GDM1 (cell line): ENCODE data around the gene ZDHHC4.

Experiments used
- DNase-seq: peaks from one replicate; lab custom pipeline; 2025; lab: John Stamatoyannopoulos, UW

ZDHHC4 gene

GRCh38 chr7:6577369-6578113 is at the start of gene ZDHHC4:
Gene ZDHHC4 (plus strand): TSS chr7:6577454. CDS start chr7:6580562, 3,108 bp downstream.
- DNase-seq: peak; percentile 88

GRCh38 chr7:6528401-6529130 is 48.7 kb upstream of the ZDHHC4 start:
- no peak for DNase-seq

- DNase-seq: no peak
Measured at GRCh38 chr7:6529643-6530042, 47.6 kb upstream of the ZDHHC4 start.

GRCh38 chr7:6530626-6531491 is 46.4 kb upstream of the ZDHHC4 start:
- DNase-seq: no peak

GRCh38 chr7:6531492-6532279 is 45.6 kb upstream of the ZDHHC4 start:
- no peak for DNase-seq

- DNase-seq: no peak
Measured at GRCh38 chr7:6532516-6532915, 44.7 kb upstream of the ZDHHC4 start.

- peak; percentile 14 for DNase-seq
Measured at GRCh38 chr7:6533893-6534495, 43.3 kb upstream of the ZDHHC4 start.

- DNase-seq: no peak
Measured at GRCh38 chr7:6536262-6537260, 40.7 kb upstream of the ZDHHC4 start.

GRCh38 chr7:6542368-6542767 is 34.9 kb upstream of the ZDHHC4 start:
- no peak for DNase-seq

- no peak for DNase-seq
Measured at GRCh38 chr7:6545398-6546126, 31.7 kb upstream of the ZDHHC4 start.

GRCh38 chr7:6546498-6547251 is 30.6 kb upstream of the ZDHHC4 start:
- DNase-seq: no peak

- no peak for DNase-seq
Measured at GRCh38 chr7:6547400-6547799, 29.9 kb upstream of the ZDHHC4 start.

GRCh38 chr7:6551016-6551511 is 26.2 kb upstream of the ZDHHC4 start, which contains the start of gene GRID2IP:
Gene GRID2IP (minus strand): TSS chr7:6551461. CDS start chr7:6551436, 25 bp downstream.
- no peak for DNase-seq

GRCh38 chr7:6553448-6554044 is 23.7 kb upstream of the ZDHHC4 start:
- no peak for DNase-seq

GRCh38 chr7:6554848-6555247 is 22.4 kb upstream of the ZDHHC4 start:
- DNase-seq: no peak

GRCh38 chr7:6556196-6556595 is 21.1 kb upstream of the ZDHHC4 start:
- no peak for DNase-seq

- DNase-seq: no peak
Measured at GRCh38 chr7:6558837-6559236, 18.4 kb upstream of the ZDHHC4 start.

GRCh38 chr7:6559896-6560295 is 17.4 kb upstream of the ZDHHC4 start:
- DNase-seq: no peak
